Measurements from ENCODE around the gene DDX1.

DDX1 gene

GRCh38 chr2:15626126-15626525, 34.5 kb downstream of the DDX1 start:
- Histone ChIP-seq H3K27me3 (ENCODE audit: insufficient read depth, poor library complexity, severe bottlenecking) (no peaks in the 10 kb centered on the region), H3K4me3 (replicated peaks; ENCODE audit: insufficient read depth, low read length) (no peak overlapping the region), H3K27ac (replicated peaks) (no peak overlapping the region)
- DNase-seq (ENCODE audit: low read depth in 1 of 2, low spot score in 1 of 2): no peak
- TF ChIP-seq CTCF (IDR thresholded peaks at IDR 0.05; ENCODE audit: insufficient read depth, low read length): no peak
- TF ChIP-seq SPI1 (IDR thresholded peaks at IDR 0.05; ENCODE audit: borderline replicate concordance, low read depth): no peak
- TF ChIP-seq GABPA (IDR thresholded peaks at IDR 0.05; ENCODE audit: low read depth): no peak
- TF ChIP-seq, protein P1, sequence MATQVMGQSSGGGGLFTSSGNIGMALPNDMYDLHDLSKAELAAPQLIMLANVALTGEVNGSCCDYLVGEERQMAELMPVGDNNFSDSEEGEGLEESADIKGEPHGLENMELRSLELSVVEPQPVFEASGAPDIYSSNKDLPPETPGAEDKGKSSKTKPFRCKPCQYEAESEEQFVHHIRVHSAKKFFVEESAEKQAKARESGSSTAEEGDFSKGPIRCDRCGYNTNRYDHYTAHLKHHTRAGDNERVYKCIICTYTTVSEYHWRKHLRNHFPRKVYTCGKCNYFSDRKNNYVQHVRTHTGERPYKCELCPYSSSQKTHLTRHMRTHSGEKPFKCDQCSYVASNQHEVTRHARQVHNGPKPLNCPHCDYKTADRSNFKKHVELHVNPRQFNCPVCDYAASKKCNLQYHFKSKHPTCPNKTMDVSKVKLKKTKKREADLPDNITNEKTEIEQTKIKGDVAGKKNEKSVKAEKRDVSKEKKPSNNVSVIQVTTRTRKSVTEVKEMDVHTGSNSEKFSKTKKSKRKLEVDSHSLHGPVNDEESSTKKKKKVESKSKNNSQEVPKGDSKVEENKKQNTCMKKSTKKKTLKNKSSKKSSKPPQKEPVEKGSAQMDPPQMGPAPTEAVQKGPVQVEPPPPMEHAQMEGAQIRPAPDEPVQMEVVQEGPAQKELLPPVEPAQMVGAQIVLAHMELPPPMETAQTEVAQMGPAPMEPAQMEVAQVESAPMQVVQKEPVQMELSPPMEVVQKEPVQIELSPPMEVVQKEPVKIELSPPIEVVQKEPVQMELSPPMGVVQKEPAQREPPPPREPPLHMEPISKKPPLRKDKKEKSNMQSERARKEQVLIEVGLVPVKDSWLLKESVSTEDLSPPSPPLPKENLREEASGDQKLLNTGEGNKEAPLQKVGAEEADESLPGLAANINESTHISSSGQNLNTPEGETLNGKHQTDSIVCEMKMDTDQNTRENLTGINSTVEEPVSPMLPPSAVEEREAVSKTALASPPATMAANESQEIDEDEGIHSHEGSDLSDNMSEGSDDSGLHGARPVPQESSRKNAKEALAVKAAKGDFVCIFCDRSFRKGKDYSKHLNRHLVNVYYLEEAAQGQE (IDR thresholded peaks at IDR 0.05; ENCODE audit: insufficient replicate concordance, low read depth): no peak
- TF ChIP-seq POLR2AphosphoS5 (IDR thresholded peaks at IDR 0.05; ENCODE audit: low read depth): no peak

GRCh38 chr2:15626967-15627366, 35.3 kb downstream of the DDX1 start:
- no peak for DNase-seq (ENCODE audit: low read depth in 1 of 2, low spot score in 1 of 2)
- H3K27me3 ChIP-seq (ENCODE audit: insufficient read depth, poor library complexity, severe bottlenecking): no peaks in the 10 kb centered on the region
- H3K27ac ChIP-seq (replicated peaks): no peak overlapping the region
- TF ChIP-seq, protein P1 (IDR thresholded peaks at IDR 0.05; ENCODE audit: insufficient replicate concordance, low read depth): no peak
- TF ChIP-seq GABPA (IDR thresholded peaks at IDR 0.05; ENCODE audit: low read depth): no peak
- no peak overlapping the region for H3K4me3 ChIP-seq (replicated peaks; ENCODE audit: insufficient read depth, low read length)

- H3K27ac ChIP-seq (replicated peaks): no peak overlapping the region
- DNase-seq (ENCODE audit: low read depth in 1 of 2, low spot score in 1 of 2): no peak
- H3K27me3 ChIP-seq (ENCODE audit: insufficient read depth, poor library complexity, severe bottlenecking): no peaks in the 10 kb centered on the region
- H3K4me3 ChIP-seq (replicated peaks; ENCODE audit: insufficient read depth, low read length): no peak overlapping the region
- TF ChIP-seq POLR2AphosphoS5 (IDR thresholded peaks at IDR 0.05; ENCODE audit: low read depth) (no peak), CTCF (IDR thresholded peaks at IDR 0.05; ENCODE audit: insufficient read depth, low read length) (no peak), SPI1 (IDR thresholded peaks at IDR 0.05; ENCODE audit: borderline replicate concordance, low read depth) (no peak), GABPA (IDR thresholded peaks at IDR 0.05; ENCODE audit: low read depth) (no peak)
- TF ChIP-seq, protein P1 (IDR thresholded peaks at IDR 0.05; ENCODE audit: insufficient replicate concordance, low read depth): no peak
These were observed 36.4 kb downstream of the DDX1 start for GRCh38 chr2:15627817-15628684.

All from HL-60 (cell line).